Left kidney (tissue), 2 donors: Measurements from ENCODE around the gene CAMTA1. TPM values are rescaled to one million over a fixed set of nuclear protein-coding genes. Genes with fewer than 3 reads are reported as not detected.
"Not testable (repeated sequence)": the region's sequence is repeated elsewhere in the genome, so short reads cannot be mapped to it uniquely, and the experiment has no call there.

Source experiments
- DNase-seq: peaks from one replicate; pipeline ENCODE4 v3.0.0-alpha.2; 2013
- polyA plus RNA-seq: library from polyadenylated mRNA; unstranded; fragments of 120-200 nt; gene quantifications from one replicate; pipeline ENCODE4 v1.2.1, GENCODE V29; 2013; ENCODE audit not compliant: insufficient read length

Gene CAMTA1
- polyA plus RNA-seq, 1 donor = 88.8 TPM

DNA sequence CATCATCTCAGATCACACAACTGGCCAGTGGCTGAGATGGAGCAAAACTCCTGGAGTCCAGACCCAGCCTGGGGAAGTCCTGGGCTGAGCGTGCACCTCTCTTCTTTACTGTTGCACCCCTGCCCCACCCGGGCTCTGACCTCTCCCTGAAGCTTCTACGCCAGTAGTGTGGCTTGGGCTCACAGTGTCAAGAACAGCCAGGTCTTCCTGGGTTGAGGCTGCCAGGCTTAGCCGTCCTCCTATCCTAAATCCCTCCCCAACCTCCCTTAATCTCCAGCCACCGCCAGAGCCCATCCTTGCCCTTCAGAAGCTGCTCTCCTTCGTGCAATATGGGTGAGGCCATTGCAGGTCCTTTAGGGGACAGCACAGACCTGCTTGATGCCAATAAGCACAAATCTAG, 586.7 kb downstream of the CAMTA1 start:
- DNase-seq = no peak

DNA sequence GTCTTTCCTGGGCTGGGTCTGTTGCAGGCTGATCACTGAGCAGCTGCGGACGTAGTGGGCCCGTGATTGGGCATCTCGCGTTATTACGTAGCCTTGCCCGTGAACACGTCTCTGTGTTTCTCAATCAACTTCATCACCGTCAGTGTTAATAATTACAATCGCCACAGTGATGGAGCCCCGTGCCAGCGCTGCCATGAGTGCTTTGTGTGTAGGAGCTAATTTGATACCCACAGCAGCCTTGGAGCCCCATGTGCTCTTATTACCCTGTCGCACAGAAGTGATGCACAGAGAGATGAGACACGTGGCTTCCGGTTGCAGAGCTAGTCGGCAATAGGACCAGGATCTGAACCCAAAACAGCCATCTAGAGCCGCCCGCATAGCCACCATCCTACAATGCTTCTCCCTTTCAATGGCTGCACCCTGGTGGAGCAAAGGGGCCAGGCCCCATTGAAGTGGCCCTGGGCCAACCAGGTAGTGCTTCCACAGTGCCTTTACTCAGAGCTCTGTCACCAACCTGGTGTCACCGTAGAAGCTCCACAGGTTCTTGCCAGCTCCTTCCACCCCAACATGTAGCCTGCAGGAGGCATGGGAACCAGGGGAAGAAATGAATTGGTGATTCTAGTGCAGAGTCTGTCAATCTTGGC, 587.3 kb downstream of the CAMTA1 start:
- DNase-seq = no peak

DNA sequence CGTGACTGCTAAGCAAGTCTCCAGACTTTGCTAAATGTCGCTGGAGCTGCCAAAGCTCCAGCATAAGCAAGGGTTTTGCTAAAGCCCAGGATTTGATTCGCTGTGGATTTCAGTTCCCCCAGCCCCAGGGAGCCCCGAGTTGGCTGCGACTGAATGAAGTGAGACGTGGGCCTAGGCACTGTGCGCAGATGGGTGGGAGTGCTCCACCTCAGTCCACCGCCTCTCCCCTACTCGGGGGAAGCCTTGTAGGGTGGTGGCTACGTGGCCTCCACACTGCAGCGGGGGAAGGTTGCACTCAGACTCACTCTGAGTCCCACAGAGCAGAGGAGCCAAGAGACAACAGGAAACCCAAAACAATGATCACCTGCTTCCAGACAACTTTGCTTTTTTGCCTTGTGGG, 588.0 kb downstream of the CAMTA1 start:
- DNase-seq = no peak

DNA sequence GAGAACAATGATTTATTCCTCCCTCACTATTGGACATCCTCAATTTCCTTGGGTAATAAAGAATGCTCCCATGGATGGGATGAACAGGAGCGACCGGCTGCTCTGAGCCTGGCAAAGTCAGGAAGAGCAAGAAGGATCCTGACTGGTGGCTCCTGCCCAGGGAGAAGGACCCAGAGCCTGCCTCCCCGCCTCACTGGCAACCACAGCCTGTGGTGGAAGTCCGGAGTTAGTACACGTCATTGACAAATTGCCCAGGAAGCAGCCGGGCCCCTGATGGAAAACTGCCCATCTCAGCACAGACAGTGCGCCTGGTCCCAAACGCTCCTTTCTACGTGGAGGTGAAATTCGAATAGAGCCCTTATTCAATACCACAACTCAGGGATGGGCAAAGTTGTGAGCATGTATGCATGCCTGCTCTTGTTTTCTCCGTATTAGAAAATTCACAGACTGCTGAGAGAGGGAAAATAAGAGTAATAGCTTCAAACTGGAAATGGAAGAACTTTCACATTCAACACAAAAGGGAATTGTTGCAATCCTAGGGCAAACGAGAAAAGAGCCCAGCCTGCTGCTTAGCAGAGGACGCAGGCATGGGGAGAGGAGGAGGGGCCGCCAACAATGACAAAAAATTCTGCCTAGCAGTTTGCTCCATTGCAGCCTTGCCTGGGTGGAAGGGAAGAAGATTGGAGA, 588.8 kb downstream of the CAMTA1 start:
- DNase-seq = no peak

DNA sequence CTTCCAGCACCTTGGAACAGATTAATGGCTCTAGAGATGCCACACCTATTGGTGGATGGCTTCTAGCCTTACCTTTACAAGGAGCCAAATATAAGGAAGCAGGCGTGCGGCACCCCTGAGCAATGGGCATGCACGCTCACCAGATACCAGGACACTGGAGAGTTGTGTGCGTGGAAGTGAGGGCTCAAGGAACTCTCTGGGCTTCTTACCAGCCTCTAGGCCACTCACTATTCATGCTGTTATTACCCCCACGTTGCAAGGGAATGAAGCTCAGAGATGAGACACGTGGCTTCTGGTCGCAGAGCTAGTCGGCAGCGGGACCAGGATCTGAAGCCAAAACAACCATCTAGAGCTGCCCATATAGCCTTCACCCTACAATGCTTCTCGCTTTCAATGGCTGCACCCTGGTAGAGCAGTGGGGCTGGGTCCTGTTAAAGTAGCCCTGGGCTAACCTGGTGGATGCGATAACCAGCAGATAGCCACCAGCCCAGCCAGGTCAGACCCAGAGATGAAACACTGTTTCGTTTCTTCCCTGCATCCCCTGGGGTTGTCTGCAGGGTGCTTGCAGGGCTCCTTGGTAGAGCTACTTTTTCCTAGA, 589.4 kb downstream of the CAMTA1 start:
- DNase-seq = no peak

DNA sequence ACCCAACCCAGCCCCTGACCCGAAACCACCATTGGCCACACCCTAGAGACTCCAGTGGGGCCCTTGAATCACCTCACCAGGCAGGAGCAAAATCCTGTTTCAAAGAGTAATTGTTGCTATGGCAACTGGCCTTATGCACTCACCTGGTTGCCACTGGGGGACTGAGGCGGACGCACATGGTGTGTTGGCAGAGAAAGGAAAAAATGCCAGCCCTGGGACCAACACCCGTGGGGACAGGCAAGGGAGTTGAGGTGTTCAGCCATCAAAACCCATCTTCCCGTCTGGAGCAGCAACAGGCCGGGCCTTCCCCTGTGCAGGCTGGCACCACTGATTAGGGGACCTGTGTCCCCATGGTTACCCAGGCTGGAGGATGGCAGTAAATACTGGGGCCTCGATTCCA, 590.1 kb downstream of the CAMTA1 start:
- DNase-seq = no peak

DNA sequence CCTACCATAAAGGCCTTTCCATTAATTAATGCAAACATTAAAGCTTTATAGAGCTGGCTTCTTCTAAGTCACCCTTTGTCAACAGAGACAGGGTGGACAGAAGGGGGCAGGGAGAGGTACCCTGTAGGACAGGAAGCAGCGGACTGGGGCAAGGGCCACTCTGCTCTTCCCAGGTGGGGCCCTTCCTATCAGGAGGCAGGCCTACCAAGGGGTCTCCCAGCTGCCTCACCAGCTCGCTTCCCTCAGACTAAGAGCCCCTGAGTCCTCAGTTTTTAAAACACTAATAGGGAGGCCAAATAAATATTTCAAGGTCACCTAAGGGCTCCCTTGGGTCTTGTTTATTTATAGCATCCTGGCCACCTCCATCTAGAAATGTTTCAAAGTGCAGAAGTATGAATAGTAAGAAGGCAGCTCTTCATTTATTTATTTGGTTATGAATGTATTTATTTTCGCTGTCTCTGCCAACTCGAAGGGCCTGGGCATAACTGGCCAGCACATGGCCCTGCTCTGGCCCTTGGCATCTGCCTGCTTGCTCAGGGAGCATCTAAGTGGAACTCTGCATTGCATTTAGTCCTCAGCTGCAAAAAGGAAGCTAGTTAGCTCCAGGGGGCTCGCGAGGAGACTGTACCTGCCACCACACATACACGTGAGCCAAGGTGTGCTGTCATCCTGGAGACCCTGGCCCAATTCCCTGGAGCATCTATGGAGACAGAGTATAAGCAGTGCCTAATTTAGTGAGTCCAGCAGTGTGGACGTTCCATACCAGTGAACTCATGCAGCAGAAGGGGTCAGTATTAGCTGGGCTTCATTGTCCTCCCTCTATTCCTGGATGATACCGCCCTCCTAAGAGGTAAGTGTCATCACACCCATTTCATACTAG, 590.8 kb downstream of the CAMTA1 start:
- DNase-seq = no peak

DNA sequence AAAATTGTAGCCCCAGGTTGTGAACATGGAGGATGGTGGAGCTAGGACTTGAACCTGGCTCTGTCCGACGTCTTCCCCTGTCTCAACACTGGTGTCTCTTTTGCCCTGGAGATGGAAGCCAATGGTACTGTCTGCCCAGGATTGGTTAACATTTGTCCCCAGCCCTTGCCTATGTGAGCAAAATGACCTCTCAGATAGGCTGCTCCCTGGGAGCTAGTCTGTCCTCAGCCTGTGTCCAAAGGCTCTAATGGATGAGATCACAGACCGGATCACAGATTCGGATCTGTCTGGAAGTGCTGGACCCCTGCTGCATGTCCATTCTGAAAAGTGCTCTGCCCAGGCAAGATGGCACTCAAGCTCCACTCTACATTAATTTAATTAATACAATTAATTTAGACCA, 591.4 kb downstream of the CAMTA1 start:
- DNase-seq = no peak

DNA sequence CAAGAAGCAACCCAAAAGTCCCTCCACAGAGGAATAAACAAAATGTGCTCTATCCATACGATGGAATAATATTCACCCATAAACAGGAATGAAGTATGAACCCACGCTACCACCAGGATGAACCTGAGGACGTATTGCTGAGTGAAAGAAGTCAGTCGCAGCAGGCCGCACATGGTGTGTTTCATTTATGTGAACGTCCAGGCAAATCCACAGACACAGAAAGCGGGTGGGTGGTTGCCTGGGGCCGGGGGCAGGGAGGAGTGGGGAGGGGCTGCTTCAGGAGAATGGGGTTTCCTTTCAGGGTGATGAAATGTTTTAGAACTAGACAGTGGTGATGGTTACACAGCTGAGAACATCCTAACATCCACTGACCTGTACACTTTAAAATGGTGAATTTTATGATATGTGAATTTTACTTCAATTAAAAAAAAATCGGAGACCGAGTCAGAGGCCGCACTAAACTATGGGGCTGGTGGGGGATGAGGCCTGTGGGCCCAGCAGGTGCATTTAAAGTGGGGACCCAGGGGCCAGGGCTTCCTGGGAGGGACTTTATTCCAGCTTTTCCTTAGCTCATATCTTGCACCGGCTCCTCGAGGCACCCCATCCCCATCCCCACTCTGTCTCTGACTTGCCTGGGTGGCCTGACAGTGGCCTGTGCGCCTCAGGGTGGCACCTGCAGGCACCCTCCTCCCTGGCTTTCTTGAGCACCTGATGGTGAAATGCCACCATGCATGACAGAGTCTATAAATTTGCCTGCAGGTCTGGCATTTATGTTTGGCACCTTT, 593.3 kb downstream of the CAMTA1 start:
- DNase-seq = no peak

DNA sequence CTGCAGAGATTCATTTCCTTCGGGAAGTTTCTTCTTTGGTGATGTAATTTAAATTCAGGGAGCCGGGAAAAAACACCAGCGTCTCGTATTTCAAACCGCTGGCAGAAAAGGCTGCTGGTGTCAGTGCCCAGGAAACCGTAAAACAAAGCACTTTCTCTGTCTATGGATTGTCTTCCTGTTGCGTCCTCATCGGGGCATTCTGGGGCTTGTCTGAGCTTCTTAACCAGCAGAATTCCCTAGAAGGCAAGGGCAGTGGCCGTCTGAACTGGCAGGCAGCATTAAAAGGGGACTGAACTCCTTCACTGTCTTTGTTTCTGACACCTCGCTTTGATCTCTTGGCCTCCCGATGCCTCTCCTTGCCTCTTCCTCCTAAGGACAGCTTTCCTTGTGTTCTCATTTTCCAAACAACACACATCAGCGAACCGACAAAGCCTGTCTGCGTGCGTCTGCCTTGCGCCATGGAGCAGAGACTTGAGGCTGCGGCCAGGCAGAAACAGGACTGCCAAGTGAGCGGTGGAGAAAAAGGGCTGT, 594.3 kb downstream of the CAMTA1 start:
- peak; percentile 75 for DNase-seq

DNA sequence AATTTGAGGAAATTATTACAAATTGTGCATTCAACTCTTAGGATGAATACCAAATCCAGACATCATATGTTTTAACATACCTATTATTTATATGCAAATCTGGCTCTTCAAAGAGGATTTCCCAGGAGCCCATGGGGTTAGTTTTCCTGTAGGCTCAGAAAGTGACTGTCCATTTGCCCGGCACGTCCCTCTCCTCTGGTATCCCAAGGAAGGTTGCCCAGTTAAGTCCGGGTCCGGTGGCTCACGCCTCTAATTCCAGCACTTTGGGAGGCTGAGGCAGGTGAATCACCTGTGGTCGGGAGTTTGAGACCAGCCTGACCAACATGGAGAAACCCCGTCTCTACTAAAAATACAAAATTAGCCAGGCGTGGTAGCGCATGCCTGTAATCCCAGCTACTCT, 594.8 kb downstream of the CAMTA1 start:
- not testable (repeated sequence) for DNase-seq

DNA sequence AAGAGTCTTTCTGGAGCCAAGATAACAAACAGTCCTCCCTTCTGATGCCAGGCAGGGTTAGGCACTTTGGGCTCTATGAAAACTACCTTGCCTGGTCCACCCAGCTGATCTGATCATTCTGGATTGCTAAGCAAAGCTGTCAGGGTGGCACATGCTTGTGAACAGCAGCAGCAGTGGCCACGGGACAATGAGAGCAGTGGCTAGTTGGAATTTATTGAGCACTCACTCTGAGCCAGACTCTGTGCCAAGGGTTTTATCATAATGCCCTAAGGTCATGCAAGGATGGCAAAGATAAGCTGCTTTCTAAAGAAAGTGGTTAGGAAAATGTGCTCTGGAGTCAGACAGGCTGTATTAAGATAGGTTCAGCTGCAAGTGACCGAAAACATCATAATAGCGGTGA, 595.5 kb downstream of the CAMTA1 start:
- DNase-seq = no peak

DNA sequence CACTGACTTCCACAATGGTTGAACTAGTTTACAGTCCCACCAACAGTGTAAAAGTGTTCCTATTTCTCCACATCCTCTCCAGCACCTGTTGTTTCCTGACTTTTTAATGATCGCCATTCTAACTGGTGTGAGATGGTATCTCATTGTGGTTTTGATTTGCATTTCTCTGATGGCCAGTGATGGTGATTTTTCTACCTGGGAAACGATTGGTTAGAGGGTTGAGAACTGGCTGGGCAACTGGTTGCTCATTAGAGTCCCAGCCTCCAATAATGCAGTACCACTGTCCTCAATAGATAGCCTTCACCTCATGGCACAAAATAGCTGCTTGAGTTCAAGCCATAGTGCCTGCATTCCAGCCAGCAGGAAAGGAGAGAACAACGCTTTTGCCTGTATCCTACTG, 596.5 kb downstream of the CAMTA1 start:
- not testable (repeated sequence) for DNase-seq

DNA sequence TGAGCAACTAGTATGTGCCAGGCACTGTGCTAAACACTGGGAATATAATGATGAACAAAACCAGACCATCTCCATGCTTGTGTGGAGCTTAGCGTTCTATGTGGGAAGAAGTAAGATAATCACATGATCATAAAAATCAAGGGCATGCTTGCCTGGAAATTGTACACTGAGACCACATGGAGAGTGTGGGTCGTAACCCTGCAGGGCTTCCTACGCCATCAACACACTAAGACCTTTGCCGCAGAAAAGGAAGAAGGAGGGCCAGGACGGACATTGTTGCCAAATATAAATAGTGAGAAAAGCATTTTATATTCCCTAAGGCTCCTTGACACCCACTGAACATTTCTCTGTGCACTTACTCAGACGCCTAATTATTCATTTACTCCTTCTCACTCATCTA, 597.7 kb downstream of the CAMTA1 start:
- no peak for DNase-seq

DNA sequence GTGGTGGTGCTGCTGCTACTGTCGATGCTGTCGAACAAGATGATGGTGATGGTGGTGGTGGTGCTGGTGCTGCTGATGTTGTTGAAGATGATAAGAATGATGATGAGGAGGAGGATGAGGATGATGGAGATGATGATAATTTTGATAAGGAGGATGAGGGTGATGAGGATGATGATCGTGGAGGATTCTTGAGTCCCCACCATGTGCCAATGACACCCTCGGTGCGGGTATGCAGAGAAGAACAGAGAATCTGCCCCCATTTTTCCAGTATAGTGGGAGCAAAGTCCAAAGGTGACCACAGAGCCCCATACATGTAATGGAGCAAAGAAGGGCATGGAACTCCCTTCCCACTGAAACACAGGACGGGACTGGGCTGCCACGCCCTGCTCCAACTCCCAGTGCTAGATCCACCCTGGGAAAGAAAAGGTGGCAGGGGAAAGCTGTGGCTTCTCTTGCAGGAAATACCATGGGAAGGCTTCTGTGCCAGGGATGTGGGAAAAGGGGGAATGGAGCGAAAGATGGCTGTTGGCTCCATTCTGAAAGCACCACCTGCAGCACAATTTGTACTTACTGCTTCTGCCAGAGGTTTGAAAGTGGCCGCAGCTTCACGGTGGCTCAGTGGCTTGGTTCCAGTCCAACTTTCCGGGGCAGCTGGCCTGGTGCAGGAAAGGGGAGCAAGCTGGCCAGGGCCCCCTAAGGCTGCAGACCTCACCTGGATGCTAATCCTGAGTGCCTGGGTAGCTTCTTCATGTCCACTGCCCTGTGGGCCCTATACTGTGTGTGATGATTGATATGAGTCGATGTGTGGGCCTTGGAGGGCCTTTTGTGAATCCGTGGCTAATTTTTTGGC, 598.6 kb downstream of the CAMTA1 start:
- DNase-seq = no peak

DNA sequence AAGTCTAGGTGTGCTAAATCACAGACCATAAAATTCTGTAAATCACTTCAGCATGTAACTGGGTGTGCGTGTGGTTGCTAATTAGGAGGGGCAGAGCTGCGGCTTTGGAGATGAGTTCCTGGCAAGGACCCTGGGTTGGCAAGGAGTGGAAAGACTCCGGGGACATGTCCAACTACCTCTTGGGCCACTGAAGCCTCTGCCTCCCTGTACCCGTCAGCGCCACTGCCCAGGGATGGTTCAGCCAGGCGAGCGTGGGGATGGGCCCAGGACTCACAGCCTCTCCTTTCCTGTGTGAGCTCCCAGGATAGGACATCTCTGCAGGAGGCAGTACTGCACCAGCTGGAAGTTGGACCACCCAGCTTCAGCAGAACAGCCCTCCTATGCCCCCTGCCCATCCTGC, 599.4 kb downstream of the CAMTA1 start:
- no peak for DNase-seq

DNA sequence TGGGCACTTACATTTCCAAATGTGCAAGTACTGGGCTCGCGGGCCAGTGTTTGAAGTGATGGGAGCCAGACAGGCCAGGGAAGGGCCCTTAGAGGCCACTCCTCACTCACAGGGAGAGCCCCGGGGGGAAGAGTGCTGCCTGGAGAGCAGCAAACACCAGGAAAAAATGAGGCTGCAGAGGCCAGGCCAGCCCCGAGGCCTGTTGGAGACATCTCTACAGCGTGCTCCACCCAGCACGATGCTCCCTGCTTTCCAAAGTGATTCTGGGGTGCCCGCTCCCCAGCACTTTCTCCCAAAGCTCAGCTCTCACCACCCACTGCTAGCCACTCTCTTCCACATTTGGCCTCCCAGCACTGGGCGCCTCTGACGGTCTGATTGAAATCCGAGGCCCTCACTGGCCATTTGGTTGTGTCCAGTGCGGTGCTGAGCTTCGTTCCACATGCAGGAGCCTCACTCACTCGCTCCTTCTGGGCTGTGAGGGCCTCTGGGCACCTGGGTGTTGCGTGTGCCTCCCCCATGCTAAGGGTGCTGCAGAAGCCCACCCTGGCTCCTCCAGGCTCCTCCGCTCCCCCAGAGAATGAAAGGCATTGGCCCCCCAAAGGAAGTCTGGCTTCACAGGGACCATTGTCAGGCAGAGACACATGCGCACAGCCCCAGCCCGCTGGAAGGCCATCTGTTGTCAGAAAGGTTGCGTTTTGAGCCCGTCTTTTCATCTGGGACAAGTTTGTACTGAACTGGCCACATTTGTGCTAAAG, 600.4 kb downstream of the CAMTA1 start:
- no peak for DNase-seq

DNA sequence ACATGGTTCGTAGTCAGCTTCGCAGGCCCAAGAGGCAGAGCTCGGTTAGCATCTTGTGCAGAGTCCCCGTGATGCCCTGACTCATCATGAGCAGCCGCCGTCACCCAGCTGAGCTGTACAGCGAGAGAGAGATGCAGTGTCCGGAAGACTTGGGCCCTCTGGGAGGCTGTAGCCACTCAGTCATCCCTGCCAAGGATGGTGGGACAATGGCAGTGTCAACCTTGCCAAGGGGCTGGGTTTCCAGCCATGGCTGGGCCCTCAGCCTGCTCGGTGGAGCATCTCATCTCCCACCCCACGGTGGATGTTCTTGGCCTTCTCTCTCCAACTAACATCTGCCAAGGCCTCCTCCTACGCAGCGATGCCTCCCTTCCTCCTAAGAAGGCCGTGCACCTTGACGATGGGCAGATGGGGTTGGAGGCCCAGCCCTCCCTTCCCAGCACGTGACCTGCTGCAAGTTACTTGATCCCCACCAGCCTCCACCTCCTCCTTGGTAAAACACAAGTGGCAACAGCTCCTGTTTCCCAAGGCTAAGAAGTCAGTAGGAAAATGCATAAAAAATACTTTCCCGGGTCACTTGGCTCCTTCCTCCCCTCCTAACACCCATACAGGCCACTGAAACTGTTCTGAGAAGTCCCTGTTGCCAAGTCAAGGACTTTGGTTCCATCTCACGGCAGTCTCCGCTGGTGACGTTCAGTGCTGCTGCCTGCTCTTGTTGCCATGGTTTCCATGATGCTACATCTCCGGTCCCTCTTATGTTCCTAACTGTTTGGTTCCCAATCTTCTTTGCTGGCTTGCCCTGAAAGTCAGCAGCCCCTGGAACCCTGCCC, 601.2 kb downstream of the CAMTA1 start:
- no peak for DNase-seq
